K562 (cell line): ENCODE measurements around the gene ATP8B2. TPM values are rescaled to one million over a fixed set of nuclear protein-coding genes. Genes with fewer than 3 reads are reported as not detected.

Source experiments
- ATAC-seq: fragments of 200-7000 bp; cut with Tn5 transposase; 3 replicates; pipeline ENCODE4 v1.9.1; 2020; ENCODE audit warnings: moderate library complexity
- BruUV-seq: library from RNA; stranded (reverse); fragments of 400-500 nt; replicated peaks from 2 replicates; lab custom pipeline; 2021; lab: Mats Ljungman, UMichigan
- CTCF ChIA-PET: fragments of 300-600 bp; formaldehyde crosslinking; extraction: SDS; loops from one replicate; lab custom pipeline; 2021; ENCODE audit warnings: low intra/inter-chr PET ratio; lab: Yijun Ruan, JAX
- POLR2A ChIA-PET: fragments of 300-600, 350-650 bp; sonication (Branson Sonifier 250); formaldehyde crosslinking; extraction: SDS; loops from one replicate; lab custom pipeline; 2021; ENCODE audit warnings: antibody characterized with exemption, inconsistent platforms; lab: Yijun Ruan, JAX
- DNase-seq, 4 experiments: peaks; one replicate each; pipeline versions ENCODE4 v3.0.0 to v3.0.0-alpha.2; 2011 to 2018; ENCODE audit warnings: low spot score in 3 of 4, mixed read lengths in 3 of 4; ENCODE audit errors: extremely low read depth in 1 of 4
- FAIRE-seq: peaks from 2 replicates; lab custom pipeline; 2011; peaks lifted over from hg19 to GRCh38; lab: Jason Lieb, UNC
- H2AFZ ChIP-seq: 2 replicates; pipeline ENCODE4 v1.6.0; 2011; ENCODE audit warnings: low read depth, low read length, control low read depth, inconsistent platforms
- H3K27ac ChIP-seq: fragments of 200-600 bp; 3 replicates; pipeline ENCODE4 v1.8.0; 2011; ENCODE audit warnings: low read depth, mild to moderate bottlenecking, control low read depth, inconsistent platforms, low read length, moderate library complexity, mixed read lengths; ENCODE audit errors: extremely low read depth
- H3K27me3 ChIP-seq, 2 experiments: fragments of 300-600 bp in 1 of 2; 2 replicates in 1 of 2; 3 replicates in 1 of 2; pipeline versions ENCODE4 v1.6.0 to v1.8.0; 2011; ENCODE audit warnings: inconsistent platforms in 2 of 2, low read length in 2 of 2, mild to moderate bottlenecking in 1 of 2, mixed read lengths in 1 of 2, moderate library complexity in 1 of 2; ENCODE audit not compliant: control insufficient read depth in 2 of 2, insufficient read depth in 2 of 2
- H3K36me3 ChIP-seq: fragments of 300-600 bp; 3 replicates; pipeline ENCODE4 v1.8.0; 2011; ENCODE audit warnings: mild to moderate bottlenecking, low read length, inconsistent platforms; ENCODE audit not compliant: control insufficient read depth, insufficient read depth
- H3K4me1 ChIP-seq, 2 experiments: fragments of 200-600 bp in 1 of 2; replicated peaks in 1 of 2; 2 replicates in 1 of 2; 3 replicates in 1 of 2; pipeline versions ENCODE4 v1.5.1 to v1.8.0; 2011; ENCODE audit warnings: inconsistent platforms in 2 of 2, low read length in 2 of 2, mild to moderate bottlenecking in 1 of 2, mixed read lengths in 1 of 2, moderate library complexity in 1 of 2; ENCODE audit not compliant: control insufficient read depth in 2 of 2, insufficient read depth in 2 of 2
- H3K4me2 ChIP-seq: 2 replicates; pipeline ENCODE4 v1.6.1; 2011; ENCODE audit warnings: low read length, control low read depth, inconsistent platforms, mixed read lengths; ENCODE audit not compliant: insufficient read depth
- H3K4me3 ChIP-seq: fragments of 200-600 bp; sonication (generic), shearing (Covaris generic); 2 replicates; pipeline ENCODE4 v1.5.1; 2016; ENCODE audit warnings: control low read depth, inconsistent platforms
- H3K79me2 ChIP-seq: fragments of 200-600 bp; 3 replicates; pipeline ENCODE4 v1.8.0; 2011; ENCODE audit warnings: low read length, inconsistent platforms; ENCODE audit not compliant: control insufficient read depth, insufficient read depth
- H3K9ac ChIP-seq, 2 experiments: 2 replicates each; pipeline versions ENCODE4 v1.6.0 to v1.6.1; 2011; ENCODE audit warnings: low read depth in 2 of 2, low read length in 2 of 2, control low read depth in 1 of 2, inconsistent platforms in 1 of 2, mild to moderate bottlenecking in 1 of 2, mixed read lengths in 1 of 2; ENCODE audit not compliant: insufficient read depth in 1 of 2
- H3K9me1 ChIP-seq: one replicate; pipeline ENCODE4 v1.6.0; 2011; ENCODE audit warnings: inconsistent platforms, mild to moderate bottlenecking, low read length, moderate library complexity; ENCODE audit not compliant: control insufficient read depth, insufficient read depth
- H3K9me3 ChIP-seq: replicated peaks from 2 replicates; pipeline ENCODE4 v1.5.1; 2011; ENCODE audit warnings: low read depth, low read length, inconsistent platforms; ENCODE audit not compliant: control insufficient read depth, insufficient read depth
- H4K20me1 ChIP-seq: replicated peaks from 2 replicates; pipeline ENCODE4 v1.6.1; 2011; ENCODE audit warnings: low read length, inconsistent platforms, mixed read lengths; ENCODE audit not compliant: control insufficient read depth, insufficient read depth
- C11orf30 ChIP-seq: fragments of 450-650 bp; IDR thresholded peaks from 2 replicates; pipeline ENCODE4 v1.6.1; 2016; ENCODE audit warnings: low read depth, mild to moderate bottlenecking
- FOSL1 ChIP-seq: fragments of 200-800 bp; sonication (Bioruptor generic); conservative IDR thresholded peaks from 2 replicates; pipeline ENCODE4 v1.6.1; 2016; ENCODE audit warnings: missing genetic modification characterization, missing compliant biosample characterization
- FOXA1 ChIP-seq: fragments of 450-650 bp; IDR thresholded peaks from 2 replicates; pipeline ENCODE4 v1.6.1; 2016; ENCODE audit warnings: mild to moderate bottlenecking, borderline replicate concordance
- LARP7 ChIP-seq: fragments of 450-650 bp; IDR thresholded peaks from 2 replicates; pipeline ENCODE4 v1.6.1; 2016
- NFRKB ChIP-seq: fragments of 450-650 bp; IDR thresholded peaks from 2 replicates; pipeline ENCODE4 v1.6.1; 2016; ENCODE audit warnings: low read depth
- PRDM10 ChIP-seq: fragments of 450-650 bp; IDR thresholded peaks from 2 replicates; pipeline ENCODE4 v1.6.1; 2018; ENCODE audit not compliant: partially characterized antibody
- SNIP1 ChIP-seq: fragments of 450-650 bp; IDR thresholded peaks from 2 replicates; pipeline ENCODE4 v1.7.1; 2017; ENCODE audit warnings: low read depth, mild to moderate bottlenecking
- WGBS: fragments of 100-300 bp; shearing (Covaris generic); methylation state at CpG from one replicate; pipeline ENCODE4 v1.1.6; 2016; ENCODE audit warnings: low coverage, mixed read lengths; ENCODE audit not compliant: insufficient coverage; ENCODE audit errors: missing lambda C conversion rate; 5-methylcytosine and 5-hydroxymethylcytosine counted together
- in situ Hi-C: fragments of 300-500 bp; cut with MboI; formaldehyde crosslinking; loops from 4 replicates; pipeline ENCODE4 v1.15.0; 2018; ENCODE audit warnings: inconsistent platforms, mixed read lengths
- intact Hi-C: fragments of 100-400 bp; cut with micrococcal nuclease; formaldehyde crosslinking; loops from 2 replicates; pipeline ENCODE4 v1.14.2; 2022
- polyA plus RNA-seq, 8 experiments: library from polyadenylated mRNA; depleted of rRNA in 4 of 8; stranded (reverse) in 5 of 8; unstranded in 3 of 8; fragments of >200 nt; fragmentation: Nextera tagmentation in 2 of 8; fragmentation: Illumina TruSeq in 1 of 8; extraction: Ambion mirVana in 2 of 8; extraction: Trizol in 1 of 8; gene quantifications; 2 replicates each; pipeline versions ENCODE4 v1.2.1 to v1.2.3, GENCODE V29; 2011 to 2014; ENCODE audit warnings: inconsistent platforms in 1 of 8, missing spikeins in 1 of 8
- total RNA-seq, 7 experiments: library from RNA; depleted of rRNA in 6 of 7; stranded (reverse); fragments of >200 nt in 6 of 7; fragmentation: Illumina TruSeq in 2 of 7; extraction: Trizol in 2 of 7; gene quantifications; 2 replicates each; pipeline versions ENCODE4 v1.2.1 to v1.2.3, GENCODE V29; 2011 to 2021; ENCODE audit warnings: low replicate concordance in 1 of 7

The ATP8B2 gene
- total and polyA plus RNA-seq, 9 of the 15 experiments (the other 6 are each of a cell fraction or from before 2014, with no cell fraction given) = 0.27 to 33.2 (median 18.4) TPM

- ATAC-seq = no peak
- peak in 2 of 4 experiments; percentile 33 to 36 for DNase-seq
- no peak overlapping the region for H3K9ac ChIP-seq
- H3K4me1 ChIP-seq = peaks cover 9 to 13% of the 10 kb centered on the region in 2 experiments; a peak in 3 of 5 replicates
- H3K36me3 ChIP-seq = no peaks in the 10 kb centered on the region
- no peaks in the 10 kb centered on the region for H4K20me1 ChIP-seq
- no peak for FAIRE-seq
- BruUV-seq = no TSS peak
- no peaks in the 10 kb centered on the region for H3K79me2 ChIP-seq
- in situ Hi-C loops = no loop called here
- ChIA-PET POLR2A (interaction anchor here (0.6 to 1.3 kb wide), 5 partner anchors 9 to 251 kb away, joined by 3 to 5 read pairs (median 4); no protein-coding TSS in a partner anchor), CTCF (no interaction called here)
- peak overlapping the region; percentile 56; the same call in 1 of the 2 replicates for H2AFZ ChIP-seq
- intact Hi-C loops = no loop called here
- H3K4me3 ChIP-seq = no peak overlapping the region
- no peaks in the 10 kb centered on the region for H3K27me3 ChIP-seq
- H3K9me1 ChIP-seq = no peaks in the 10 kb centered on the region
- H3K4me2 ChIP-seq = no peak overlapping the region; the same call in 1 of the 2 replicates
- 54% methylated on average over 9 of the region's 9 CpGs for WGBS
- peaks cover 7% of the 10 kb centered on the region for H3K9me3 ChIP-seq
- H3K27ac ChIP-seq = no peak overlapping the region
- TF ChIP-seq NFRKB = no peak
- TF ChIP-seq PRDM10 = peak; percentile 59
- peak; percentile 68 for TF ChIP-seq FOSL1 (tag)
- no peak for TF ChIP-seq LARP7
- TF ChIP-seq SNIP1 = peak; percentile 15; the same call in 1 of the 2 replicates
- TF ChIP-seq C11orf30 = peak; percentile 43; the same call in 1 of the 2 replicates
- no peak for TF ChIP-seq FOXA1
These were observed 20.5 kb upstream of the ATP8B2 start for GRCh38 chr1:154304664-154305337.
